Erythroblast (primary cell): ENCODE measurements around the gene KRTAP3-2.

Source experiments
- GATA1 ChIP-seq: IDR thresholded peaks from 2 replicates; pipeline ENCODE4 v1.6.1; 2011; ENCODE audit warnings: low read depth, mild to moderate bottlenecking, control low read depth, low read length, moderate library complexity
- POLR2A ChIP-seq: IDR thresholded peaks from 2 replicates; pipeline ENCODE4 v1.6.1; 2011; ENCODE audit warnings: mild to moderate bottlenecking, low read length

DNA sequence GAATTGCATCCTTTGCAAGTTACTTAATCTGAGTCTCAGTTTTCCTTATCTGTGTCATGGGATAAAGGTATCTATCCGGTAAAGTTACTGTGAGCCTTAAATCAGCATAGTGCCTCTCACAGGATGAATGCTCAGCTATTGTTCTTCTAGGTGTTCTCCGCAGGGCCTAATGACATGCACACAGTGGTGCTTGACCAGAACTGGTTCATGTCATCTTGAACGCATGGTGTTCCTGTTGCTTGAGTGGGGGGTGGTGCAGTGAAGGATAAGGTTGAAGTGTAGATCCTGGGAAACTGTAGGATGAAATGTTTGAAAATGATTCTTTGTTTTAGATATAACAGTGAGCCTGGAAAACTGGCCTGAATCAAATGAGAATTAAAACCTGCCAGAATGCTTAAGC is 19.6 kb downstream of the KRTAP3-2 start:
- TF ChIP-seq POLR2A (no peak), GATA1 (no peak)
